ENCODE measurements around the gene UBE2A.
A peak's percentile ranks its signal among the peaks of the same experiment; 100 is the strongest.

UBE2A gene

DNA sequence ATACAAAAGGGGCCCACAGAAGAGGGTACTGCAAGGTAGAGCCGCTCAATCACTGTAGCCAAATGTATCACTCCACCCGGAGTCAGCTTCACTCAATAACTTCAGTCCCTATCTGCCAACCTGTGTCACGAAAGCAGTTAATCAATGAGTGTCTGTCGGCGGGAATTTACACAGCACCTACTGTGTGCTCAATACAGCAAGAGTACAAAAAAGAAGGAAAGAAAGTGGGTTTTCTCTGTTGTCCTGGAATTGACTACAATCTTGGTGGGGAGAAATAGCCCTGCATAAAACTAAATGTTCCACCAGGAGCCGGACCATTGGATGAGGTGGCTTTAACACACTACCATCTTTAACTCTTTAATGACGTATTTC lies 32.6 kb downstream of the UBE2A start:
- peak; percentile 4 for DNase-seq (ENCODE audit: low spot score)

DNA sequence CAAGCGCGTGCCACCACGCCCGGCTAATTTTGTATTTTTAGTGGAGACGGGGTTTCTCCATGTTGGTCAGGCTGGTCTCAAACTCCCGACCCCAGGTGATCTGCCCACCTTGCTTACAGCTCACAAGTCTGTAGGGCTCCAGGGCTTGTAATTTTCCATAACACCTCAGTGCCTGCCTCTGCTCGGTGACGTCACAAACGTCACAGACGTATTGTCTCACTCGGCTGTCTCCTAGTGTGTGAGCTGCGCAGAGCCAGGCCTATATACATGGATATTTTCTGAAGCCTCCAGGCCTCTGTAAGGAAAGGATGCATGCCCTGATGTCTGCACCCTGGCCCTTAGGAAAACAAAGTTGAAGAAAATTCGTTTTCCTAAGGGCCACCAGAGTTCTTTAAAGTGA lies 40.4 kb downstream of the UBE2A start:
- DNase-seq (ENCODE audit: low spot score), result no peak

DNA sequence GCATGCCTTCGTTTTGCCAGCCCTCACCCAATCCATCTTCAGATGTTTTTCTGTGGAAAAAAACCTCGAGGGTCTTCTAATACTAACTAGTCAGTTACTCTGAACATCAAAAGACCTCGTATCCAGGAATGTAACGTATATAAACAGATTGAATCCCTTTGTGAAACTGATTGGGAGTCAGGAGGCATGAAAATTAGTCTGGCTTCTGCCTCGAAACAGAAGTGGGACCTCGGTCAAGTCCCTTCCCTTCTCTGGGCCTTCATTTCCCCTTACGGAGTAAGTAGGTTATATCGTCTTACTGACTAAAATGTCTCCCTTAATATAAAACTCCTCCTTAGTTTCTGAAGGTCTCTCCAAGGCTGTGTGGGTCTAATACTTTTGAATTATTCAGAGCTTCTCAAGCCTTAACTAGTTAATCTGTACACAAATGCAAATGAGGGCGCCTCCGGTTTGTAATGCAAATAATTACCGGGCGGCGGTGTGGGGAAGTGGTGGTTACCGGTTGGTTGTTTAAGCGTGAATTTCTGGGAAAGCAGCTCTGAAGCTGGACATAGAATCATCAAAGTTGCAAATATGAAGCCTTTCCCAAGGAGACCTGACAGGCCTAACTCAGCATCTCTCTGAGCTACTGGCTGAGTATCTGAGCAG lies 43.3 kb downstream of the UBE2A start:
- no peak for DNase-seq (ENCODE audit: low spot score)

- peak; percentile 47 for DNase-seq (ENCODE audit: low spot score)
Observed at GRCh38 chrX:119618439-119618838, 44.1 kb downstream of the UBE2A start.

DNA sequence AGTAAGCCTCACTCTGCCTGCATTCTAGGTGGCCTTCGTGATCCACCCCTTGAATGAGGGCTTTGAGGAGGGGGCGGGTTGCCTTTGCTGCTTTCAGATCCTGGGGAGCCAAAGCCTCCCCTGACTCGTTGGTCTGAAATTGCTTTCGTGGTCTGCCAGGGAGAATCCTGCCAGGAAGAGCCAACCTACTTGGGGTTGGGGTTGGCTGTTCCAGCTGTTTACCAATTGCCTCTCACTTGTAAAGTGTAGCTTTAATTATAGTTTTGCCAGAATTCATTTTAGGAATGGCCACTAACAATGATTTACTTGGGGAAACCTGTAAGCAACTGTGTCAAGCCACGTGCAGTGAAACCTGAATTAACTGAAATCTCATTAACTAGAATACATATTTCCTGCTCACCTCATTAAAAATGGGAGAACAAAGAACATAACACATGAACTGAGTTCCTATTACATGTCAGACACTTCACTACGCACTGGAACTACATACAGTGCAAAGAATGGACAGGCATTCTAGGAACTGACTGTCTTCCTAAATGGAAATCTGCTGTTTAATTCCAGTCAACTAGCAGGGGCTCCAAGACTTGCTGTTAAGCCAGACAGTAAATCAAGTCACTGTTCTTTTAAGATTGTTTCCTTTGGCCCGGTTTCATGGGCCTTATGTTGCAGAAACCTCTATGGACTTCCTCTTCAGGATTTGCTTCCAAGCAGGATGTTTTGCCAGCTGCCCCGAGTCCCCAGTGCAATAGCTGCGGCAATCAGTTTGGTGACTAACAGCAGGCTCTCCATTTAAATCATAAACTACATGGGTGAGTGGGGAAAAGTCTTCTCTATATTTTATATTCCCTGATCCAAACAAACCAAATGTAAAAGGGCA lies 48.2 kb downstream of the UBE2A start:
- DNase-seq (ENCODE audit: low spot score), result no peak

DNA sequence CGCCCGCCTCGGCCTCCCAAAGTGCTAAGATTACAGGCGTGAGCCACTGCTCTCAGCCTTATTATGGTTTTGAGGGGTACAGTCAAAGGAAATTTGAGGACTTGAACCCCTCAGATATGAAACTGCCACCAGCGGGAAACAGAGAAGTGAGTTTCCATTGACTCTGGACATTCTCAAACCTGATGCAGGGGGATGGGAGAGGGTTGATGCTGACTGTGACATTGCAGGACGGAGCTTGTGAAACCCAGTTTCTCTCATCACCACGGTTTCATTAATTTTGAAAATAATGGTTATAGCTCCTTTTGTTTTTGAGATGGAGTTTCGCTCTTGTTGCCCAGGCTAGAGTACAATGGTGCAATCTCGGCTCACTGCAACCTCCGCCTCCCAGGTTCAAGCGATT lies 50.1 kb downstream of the UBE2A start:
- DNase-seq (ENCODE audit: low spot score), result no peak

- no peak for DNase-seq (ENCODE audit: low spot score)
Observed at GRCh38 chrX:119624951-119625668, 50.7 kb downstream of the UBE2A start.

GRCh38 chrX:119625843-119626242 lies 51.5 kb downstream of the UBE2A start:
- no peak for DNase-seq (ENCODE audit: low spot score)
